Mesenchymal stem cell (in vitro differentiated cells and primary cell): ENCODE results near the gene POLR1H.
A peak's percentile ranks its signal among the peaks of the same experiment; 100 is the strongest.

Experiments
- DNase-seq: peaks from one replicate; pipeline ENCODE4 v3.0.0-alpha.2; 2013
- H2AFZ ChIP-seq: one replicate; pipeline ENCODE4 v1.6.1; 2013; ENCODE audit warnings: low read depth, mild to moderate bottlenecking, control low read depth, inconsistent platforms, low read length, moderate library complexity
- H2AK5ac ChIP-seq: 2 replicates; pipeline ENCODE4 v1.6.1; 2013; ENCODE audit warnings: low read length, moderate library complexity, mild to moderate bottlenecking, inconsistent platforms; ENCODE audit not compliant: severe bottlenecking
- H2BK120ac ChIP-seq: one replicate; pipeline ENCODE4 v1.6.1; 2013; ENCODE audit warnings: low read depth, mild to moderate bottlenecking, inconsistent platforms, low read length, moderate library complexity
- H2BK12ac ChIP-seq, 2 experiments: one replicate each; pipeline ENCODE4 v1.6.1; 2013; ENCODE audit warnings: inconsistent platforms in 2 of 2, low read length in 2 of 2, mild to moderate bottlenecking in 2 of 2, moderate library complexity in 2 of 2, control low read depth in 1 of 2
- H2BK15ac ChIP-seq: one replicate; pipeline ENCODE4 v1.6.1; 2013; ENCODE audit warnings: mild to moderate bottlenecking, low read depth, inconsistent platforms; ENCODE audit not compliant: poor library complexity, severe bottlenecking
- H2BK5ac ChIP-seq: 2 replicates; pipeline ENCODE4 v1.6.1; 2013; ENCODE audit warnings: low read depth, mild to moderate bottlenecking, low read length, control low read depth, inconsistent platforms; ENCODE audit not compliant: poor library complexity, severe bottlenecking
- H3K14ac ChIP-seq, 2 experiments: one replicate each; pipeline ENCODE4 v1.6.1; 2013; ENCODE audit warnings: inconsistent platforms in 2 of 2, low read length in 2 of 2, control low read depth in 1 of 2, mild to moderate bottlenecking in 1 of 2, moderate library complexity in 1 of 2
- H3K18ac ChIP-seq, 2 experiments: one replicate each; pipeline ENCODE4 v1.6.1; 2013; ENCODE audit warnings: inconsistent platforms in 2 of 2, low read length in 2 of 2, control low read depth in 1 of 2, low read depth in 1 of 2, mild to moderate bottlenecking in 1 of 2
- H3K23ac ChIP-seq, 2 experiments: one replicate each; pipeline ENCODE4 v1.6.1; 2013; ENCODE audit warnings: inconsistent platforms in 2 of 2, low read length in 2 of 2, mild to moderate bottlenecking in 2 of 2, moderate library complexity in 2 of 2, control low read depth in 1 of 2
- H3K27ac ChIP-seq: 2 replicates; pipeline ENCODE4 v1.5.1; 2013; ENCODE audit warnings: mild to moderate bottlenecking, moderate library complexity, low read length, control low read depth, inconsistent platforms; ENCODE audit not compliant: poor library complexity, severe bottlenecking
- H3K27me3 ChIP-seq, 2 experiments: 2 replicates each; pipeline versions ENCODE4 v1.6.1 to v1.7.0; 2013; ENCODE audit warnings: low read length in 2 of 2, mild to moderate bottlenecking in 2 of 2, moderate library complexity in 2 of 2, control low read depth in 1 of 2, inconsistent platforms in 1 of 2; ENCODE audit not compliant: control insufficient read depth in 1 of 2, insufficient read depth in 1 of 2
- H3K36me3 ChIP-seq, 2 experiments: 2 replicates each; pipeline versions ENCODE4 v1.6.1 to v1.7.0; 2013; ENCODE audit warnings: low read length in 2 of 2, control low read depth in 1 of 2, inconsistent platforms in 1 of 2, low read depth in 1 of 2, mild to moderate bottlenecking in 1 of 2; ENCODE audit not compliant: insufficient read depth in 2 of 2, control insufficient read depth in 1 of 2
- H3K4ac ChIP-seq, 2 experiments: one replicate each; pipeline ENCODE4 v1.6.1; 2013; ENCODE audit warnings: inconsistent platforms in 2 of 2, low read length in 2 of 2, mild to moderate bottlenecking in 2 of 2, moderate library complexity in 2 of 2, control low read depth in 1 of 2, low read depth in 1 of 2
- H3K4me1 ChIP-seq: 2 replicates; pipeline ENCODE4 v1.6.1; 2013; ENCODE audit warnings: low read depth, low read length, control low read depth; ENCODE audit not compliant: control insufficient read depth, insufficient read depth
- H3K4me2 ChIP-seq: 2 replicates; pipeline ENCODE4 v1.6.1; 2013; ENCODE audit warnings: low read length, mild to moderate bottlenecking, inconsistent platforms; ENCODE audit not compliant: poor library complexity, severe bottlenecking
- H3K4me3 ChIP-seq, 2 experiments: 2 replicates each; pipeline versions ENCODE4 v1.5.1 to v1.7.0; 2013; ENCODE audit warnings: low read length in 2 of 2, mild to moderate bottlenecking in 2 of 2, control low read depth in 1 of 2, low read depth in 1 of 2; ENCODE audit not compliant: insufficient read depth in 1 of 2
- H3K79me1 ChIP-seq: replicated peaks from 2 replicates; pipeline ENCODE4 v1.6.1; 2013; ENCODE audit warnings: mild to moderate bottlenecking, control low read depth, low read length, inconsistent platforms; ENCODE audit not compliant: poor library complexity, severe bottlenecking
- H3K9ac ChIP-seq: 2 replicates; pipeline ENCODE4 v1.7.0; 2013; ENCODE audit warnings: mild to moderate bottlenecking, low read length, moderate library complexity
- H3K9me3 ChIP-seq: 2 replicates; pipeline ENCODE4 v1.7.0; 2013; ENCODE audit warnings: mild to moderate bottlenecking, low read length; ENCODE audit not compliant: control insufficient read depth
- H4K8ac ChIP-seq: one replicate; pipeline ENCODE4 v1.6.1; 2013; ENCODE audit warnings: inconsistent platforms, mild to moderate bottlenecking, low read length, moderate library complexity
- H4K91ac ChIP-seq: one replicate; pipeline ENCODE4 v1.6.1; 2013; ENCODE audit warnings: mild to moderate bottlenecking, low read length, inconsistent platforms
- WGBS: methylation state at CpG from one replicate; pipeline ENCODE4 v1.1.7; 2013; ENCODE audit warnings: mixed read lengths; 5-methylcytosine and 5-hydroxymethylcytosine counted together

Gene POLR1H

GRCh38 chr6:30077218-30077617 is 16.2 kb downstream of the POLR1H start:
- Histone ChIP-seq H2AFZ (no peak overlapping the region), H3K9me3 (no peaks in the 10 kb centered on the region), H3K23ac (no peak overlapping the region), H2BK5ac (no peak overlapping the region), H3K14ac (no peak overlapping the region), H3K36me3 (no peaks in the 10 kb centered on the region), H3K4me2 (no peak overlapping the region), H3K27me3 (peaks cover 78 to 80% of the 10 kb centered on the region in 2 experiments), H3K79me1 (no peaks in the 10 kb centered on the region), H4K91ac (no peak overlapping the region), H3K4me3 (no peak overlapping the region), H3K4me1 (peaks cover 20% of the 10 kb centered on the region), H4K8ac (no peak overlapping the region), H2BK120ac (no peak overlapping the region), H2BK12ac (no peak overlapping the region), H3K4ac (no peak overlapping the region), H2BK15ac (no peak overlapping the region), H2AK5ac (no peak overlapping the region), H3K27ac (no peak overlapping the region), H3K9ac (no peak overlapping the region), H3K18ac (no peak overlapping the region)
- DNase-seq: no peak
- 61% methylated on average over 3 of the region's 4 CpGs for WGBS

DNA sequence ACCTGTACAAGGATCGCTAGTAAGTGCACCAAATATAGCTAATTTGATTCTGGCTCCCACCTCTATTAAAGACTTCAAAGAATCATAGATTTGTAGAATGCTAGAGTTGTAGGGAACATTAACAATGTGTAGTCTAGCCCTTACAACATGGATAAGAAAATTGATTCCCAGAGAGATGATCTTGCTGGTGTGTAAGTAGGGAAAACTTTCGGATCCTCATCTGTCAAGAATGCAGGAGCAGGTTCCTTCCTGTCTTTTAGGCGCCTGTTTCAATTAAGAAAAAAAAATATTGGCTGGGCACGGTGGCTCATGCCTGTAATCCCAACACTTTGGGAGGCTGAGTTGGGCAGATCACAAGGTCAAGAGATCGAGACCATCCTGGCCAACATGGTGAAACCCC is 26.8 kb downstream of the POLR1H start:
- Histone ChIP-seq H3K27ac (no peak overlapping the region), H3K27me3 (peaks cover 22 to 34% of the 10 kb centered on the region in 2 experiments), H3K4ac (no peak overlapping the region), H2AFZ (no peak overlapping the region), H4K8ac (no peak overlapping the region), H3K9ac (no peak overlapping the region), H2BK120ac (no peak overlapping the region), H3K18ac (no peak overlapping the region), H3K14ac (no peak overlapping the region), H3K4me3 (no peak overlapping the region), H2BK12ac (no peak overlapping the region), H2BK5ac (no peak overlapping the region), H3K79me1 (no peaks in the 10 kb centered on the region), H3K4me1 (peaks cover 4% of the 10 kb centered on the region), H2AK5ac (no peak overlapping the region), H3K23ac (no peak overlapping the region), H3K9me3 (no peaks in the 10 kb centered on the region), H3K4me2 (no peak overlapping the region), H3K36me3 (no peaks in the 10 kb centered on the region), H2BK15ac (no peak overlapping the region), H4K91ac (no peak overlapping the region)
- no peak for DNase-seq
- WGBS: 83% methylated on average over 5 of the region's 5 CpGs

- Histone ChIP-seq H3K9me3 (no peaks in the 10 kb centered on the region), H3K27ac (no peak overlapping the region), H3K79me1 (no peaks in the 10 kb centered on the region), H4K8ac (no peak overlapping the region), H3K23ac (no peak overlapping the region), H4K91ac (no peak overlapping the region), H3K18ac (no peak overlapping the region), H3K4me3 (no peak overlapping the region), H3K27me3 (peaks cover 39 to 57% of the 10 kb centered on the region in 2 experiments), H3K4me2 (no peak overlapping the region), H2BK120ac (no peak overlapping the region), H2BK15ac (no peak overlapping the region), H3K14ac (peak overlapping the region in 1 of 2 experiments; percentile 16), H2BK12ac (no peak overlapping the region), H2AFZ (no peak overlapping the region), H3K4me1 (peaks cover 5% of the 10 kb centered on the region), H2BK5ac (no peak overlapping the region), H3K4ac (no peak overlapping the region), H2AK5ac (no peak overlapping the region), H3K9ac (no peak overlapping the region), H3K36me3 (no peaks in the 10 kb centered on the region)
- 37% methylated on average over 11 of the region's 11 CpGs for WGBS
- DNase-seq: peak; percentile 69
These were observed 30.7 kb downstream of the POLR1H start for GRCh38 chr6:30091577-30092381.

- H4K91ac ChIP-seq: no peak overlapping the region
- DNase-seq: no peak
- H2BK120ac ChIP-seq: no peak overlapping the region
- no peaks in the 10 kb centered on the region for H3K36me3 ChIP-seq
- peaks cover 40 to 69% of the 10 kb centered on the region in 2 experiments for H3K27me3 ChIP-seq
- H3K9ac ChIP-seq: no peak overlapping the region
- peaks cover 5% of the 10 kb centered on the region for H3K4me1 ChIP-seq
- no peak overlapping the region for H2BK12ac ChIP-seq
- no peak overlapping the region for H3K27ac ChIP-seq
- H3K14ac ChIP-seq: no peak overlapping the region
- no peak overlapping the region for H2BK5ac ChIP-seq
- no peak overlapping the region for H2AK5ac ChIP-seq
- H3K79me1 ChIP-seq: no peaks in the 10 kb centered on the region
- H4K8ac ChIP-seq: no peak overlapping the region
- 68% methylated on average over 6 of the region's 6 CpGs for WGBS
- H2AFZ ChIP-seq: no peak overlapping the region
- no peak overlapping the region for H3K18ac ChIP-seq
- H3K9me3 ChIP-seq: no peaks in the 10 kb centered on the region
- no peak overlapping the region for H2BK15ac ChIP-seq
- H3K4me2 ChIP-seq: no peak overlapping the region
- no peak overlapping the region for H3K4ac ChIP-seq
- H3K4me3 ChIP-seq: no peak overlapping the region
- no peak overlapping the region for H3K23ac ChIP-seq
These were observed 31.9 kb downstream of the POLR1H start for GRCh38 chr6:30092852-30093543.
